Measurements from ENCODE around the gene METAP2.
"Not testable (repeated sequence)": the region's sequence is repeated elsewhere in the genome, so short reads cannot be mapped to it uniquely, and the experiment has no call there.

Gene METAP2

GRCh38 chr12:95445884-95446505, 28.0 kb upstream of the METAP2 start:
- no peak for DNase-seq

GRCh38 chr12:95446506-95446900, 27.4 kb upstream of the METAP2 start:
- Histone ChIP-seq H3K27ac (ENCODE audit: insufficient read depth, low read length, poor library complexity, severe bottlenecking) (no peak overlapping the region), H3K27me3 (replicated peaks; ENCODE audit: control insufficient read depth, insufficient read depth, low read length, poor library complexity, severe bottlenecking) (no peaks in the 10 kb centered on the region), H3K4me1 (ENCODE audit: control insufficient read depth, insufficient read depth, low read length, poor library complexity, severe bottlenecking) (no peaks in the 10 kb centered on the region), H3K4me3 (ENCODE audit: insufficient read depth, low read depth, low read length, poor library complexity, severe bottlenecking) (no peak overlapping the region), H3K9me3 (ENCODE audit: control insufficient read depth, low read length) (no peaks in the 10 kb centered on the region), H3K36me3 (ENCODE audit: control insufficient read depth, insufficient read depth, low read length) (no peaks in the 10 kb centered on the region)
- no peak for DNase-seq

More at GRCh38 chr12:95445884-95446505, 28.0 kb upstream of the METAP2 start:
- no peak overlapping the region for H3K27ac ChIP-seq (ENCODE audit: insufficient read depth, low read length, poor library complexity, severe bottlenecking)
- no peaks in the 10 kb centered on the region for H3K9me3 ChIP-seq (ENCODE audit: control insufficient read depth, low read length)
- H3K4me3 ChIP-seq (ENCODE audit: insufficient read depth, low read depth, low read length, poor library complexity, severe bottlenecking) = no peak overlapping the region
- no peaks in the 10 kb centered on the region for H3K36me3 ChIP-seq (ENCODE audit: control insufficient read depth, insufficient read depth, low read length)
- H3K4me1 ChIP-seq (ENCODE audit: control insufficient read depth, insufficient read depth, low read length, poor library complexity, severe bottlenecking) = no peaks in the 10 kb centered on the region
- no peaks in the 10 kb centered on the region for H3K27me3 ChIP-seq (replicated peaks; ENCODE audit: control insufficient read depth, insufficient read depth, low read length, poor library complexity, severe bottlenecking)

GRCh38 chr12:95449656-95450055, 24.3 kb upstream of the METAP2 start:
- H3K27ac ChIP-seq (ENCODE audit: insufficient read depth, low read length, poor library complexity, severe bottlenecking); H3K9me3 ChIP-seq (ENCODE audit: control insufficient read depth, low read length); H3K27me3 ChIP-seq (replicated peaks; ENCODE audit: control insufficient read depth, insufficient read depth, low read length, poor library complexity, severe bottlenecking); H3K4me3 ChIP-seq (ENCODE audit: insufficient read depth, low read depth, low read length, poor library complexity, severe bottlenecking); H3K4me1 ChIP-seq (ENCODE audit: control insufficient read depth, insufficient read depth, low read length, poor library complexity, severe bottlenecking); DNase-seq; H3K36me3 ChIP-seq (ENCODE audit: control insufficient read depth, insufficient read depth, low read length): not testable (repeated sequence)

- not testable (repeated sequence) for H3K9me3 ChIP-seq (ENCODE audit: control insufficient read depth, low read length); H3K4me3 ChIP-seq (ENCODE audit: insufficient read depth, low read depth, low read length, poor library complexity, severe bottlenecking); DNase-seq; H3K36me3 ChIP-seq (ENCODE audit: control insufficient read depth, insufficient read depth, low read length); H3K27ac ChIP-seq (ENCODE audit: insufficient read depth, low read length, poor library complexity, severe bottlenecking); H3K27me3 ChIP-seq (replicated peaks; ENCODE audit: control insufficient read depth, insufficient read depth, low read length, poor library complexity, severe bottlenecking); H3K4me1 ChIP-seq (ENCODE audit: control insufficient read depth, insufficient read depth, low read length, poor library complexity, severe bottlenecking)
These were observed 21.5 kb upstream of the METAP2 start for GRCh38 chr12:95452501-95452900.

GRCh38 chr12:95453881-95454280, 20.1 kb upstream of the METAP2 start:
- H3K27me3 ChIP-seq (replicated peaks; ENCODE audit: control insufficient read depth, insufficient read depth, low read length, poor library complexity, severe bottlenecking); DNase-seq; H3K9me3 ChIP-seq (ENCODE audit: control insufficient read depth, low read length); H3K4me3 ChIP-seq (ENCODE audit: insufficient read depth, low read depth, low read length, poor library complexity, severe bottlenecking); H3K36me3 ChIP-seq (ENCODE audit: control insufficient read depth, insufficient read depth, low read length); H3K27ac ChIP-seq (ENCODE audit: insufficient read depth, low read length, poor library complexity, severe bottlenecking); H3K4me1 ChIP-seq (ENCODE audit: control insufficient read depth, insufficient read depth, low read length, poor library complexity, severe bottlenecking): not testable (repeated sequence)

- H3K27ac ChIP-seq (ENCODE audit: insufficient read depth, low read length, poor library complexity, severe bottlenecking); H3K36me3 ChIP-seq (ENCODE audit: control insufficient read depth, insufficient read depth, low read length); H3K4me1 ChIP-seq (ENCODE audit: control insufficient read depth, insufficient read depth, low read length, poor library complexity, severe bottlenecking); DNase-seq; H3K27me3 ChIP-seq (replicated peaks; ENCODE audit: control insufficient read depth, insufficient read depth, low read length, poor library complexity, severe bottlenecking); H3K9me3 ChIP-seq (ENCODE audit: control insufficient read depth, low read length); H3K4me3 ChIP-seq (ENCODE audit: insufficient read depth, low read depth, low read length, poor library complexity, severe bottlenecking): not testable (repeated sequence)
These were observed 19.2 kb upstream of the METAP2 start for GRCh38 chr12:95454780-95455215.

- not testable (repeated sequence) for H3K36me3 ChIP-seq (ENCODE audit: control insufficient read depth, insufficient read depth, low read length); H3K9me3 ChIP-seq (ENCODE audit: control insufficient read depth, low read length); DNase-seq; H3K4me3 ChIP-seq (ENCODE audit: insufficient read depth, low read depth, low read length, poor library complexity, severe bottlenecking); H3K4me1 ChIP-seq (ENCODE audit: control insufficient read depth, insufficient read depth, low read length, poor library complexity, severe bottlenecking); H3K27me3 ChIP-seq (replicated peaks; ENCODE audit: control insufficient read depth, insufficient read depth, low read length, poor library complexity, severe bottlenecking); H3K27ac ChIP-seq (ENCODE audit: insufficient read depth, low read length, poor library complexity, severe bottlenecking)
These were observed 16.3 kb upstream of the METAP2 start for GRCh38 chr12:95457605-95458004.

- no peak overlapping the region for H3K27ac ChIP-seq (ENCODE audit: insufficient read depth, low read length, poor library complexity, severe bottlenecking)
- no peak for DNase-seq
- H3K4me1 ChIP-seq (ENCODE audit: control insufficient read depth, insufficient read depth, low read length, poor library complexity, severe bottlenecking) = no peaks in the 10 kb centered on the region
- H3K9me3 ChIP-seq (ENCODE audit: control insufficient read depth, low read length) = no peaks in the 10 kb centered on the region
- H3K27me3 ChIP-seq (replicated peaks; ENCODE audit: control insufficient read depth, insufficient read depth, low read length, poor library complexity, severe bottlenecking) = no peaks in the 10 kb centered on the region
- H3K36me3 ChIP-seq (ENCODE audit: control insufficient read depth, insufficient read depth, low read length) = no peaks in the 10 kb centered on the region
- no peak overlapping the region for H3K4me3 ChIP-seq (ENCODE audit: insufficient read depth, low read depth, low read length, poor library complexity, severe bottlenecking)
These were observed 15.2 kb upstream of the METAP2 start for GRCh38 chr12:95458761-95459160.

- no peaks in the 10 kb centered on the region for H3K36me3 ChIP-seq (ENCODE audit: control insufficient read depth, insufficient read depth, low read length)
- H3K27me3 ChIP-seq (replicated peaks; ENCODE audit: control insufficient read depth, insufficient read depth, low read length, poor library complexity, severe bottlenecking) = no peaks in the 10 kb centered on the region
- H3K4me1 ChIP-seq (ENCODE audit: control insufficient read depth, insufficient read depth, low read length, poor library complexity, severe bottlenecking) = no peaks in the 10 kb centered on the region
- H3K4me3 ChIP-seq (ENCODE audit: insufficient read depth, low read depth, low read length, poor library complexity, severe bottlenecking) = no peak overlapping the region
- H3K9me3 ChIP-seq (ENCODE audit: control insufficient read depth, low read length) = no peaks in the 10 kb centered on the region
- H3K27ac ChIP-seq (ENCODE audit: insufficient read depth, low read length, poor library complexity, severe bottlenecking) = no peak overlapping the region
- no peak for DNase-seq
These were observed 14.6 kb upstream of the METAP2 start for GRCh38 chr12:95459310-95459709.

GRCh38 chr12:95460105-95460504, 13.8 kb upstream of the METAP2 start:
- no peak for DNase-seq
- H3K4me1 ChIP-seq (ENCODE audit: control insufficient read depth, insufficient read depth, low read length, poor library complexity, severe bottlenecking) = no peaks in the 10 kb centered on the region
- H3K4me3 ChIP-seq (ENCODE audit: insufficient read depth, low read depth, low read length, poor library complexity, severe bottlenecking) = no peak overlapping the region
- H3K36me3 ChIP-seq (ENCODE audit: control insufficient read depth, insufficient read depth, low read length) = no peaks in the 10 kb centered on the region
- no peaks in the 10 kb centered on the region for H3K27me3 ChIP-seq (replicated peaks; ENCODE audit: control insufficient read depth, insufficient read depth, low read length, poor library complexity, severe bottlenecking)
- no peak overlapping the region for H3K27ac ChIP-seq (ENCODE audit: insufficient read depth, low read length, poor library complexity, severe bottlenecking)
- no peaks in the 10 kb centered on the region for H3K9me3 ChIP-seq (ENCODE audit: control insufficient read depth, low read length)

Measured in effector memory CD4-positive, alpha-beta T cell (primary cell).